ENCODE results near the gene CCDC93. TPM values are rescaled to one million over a fixed set of nuclear protein-coding genes. Genes with fewer than 3 reads are reported as not detected.

The CCDC93 gene
- total and polyA plus RNA-seq, 10 of the 15 experiments (the other 5 are each of a cell fraction or from before 2014, with no cell fraction given), result 3.6 to 27.2 (median 13.5) TPM

DNA sequence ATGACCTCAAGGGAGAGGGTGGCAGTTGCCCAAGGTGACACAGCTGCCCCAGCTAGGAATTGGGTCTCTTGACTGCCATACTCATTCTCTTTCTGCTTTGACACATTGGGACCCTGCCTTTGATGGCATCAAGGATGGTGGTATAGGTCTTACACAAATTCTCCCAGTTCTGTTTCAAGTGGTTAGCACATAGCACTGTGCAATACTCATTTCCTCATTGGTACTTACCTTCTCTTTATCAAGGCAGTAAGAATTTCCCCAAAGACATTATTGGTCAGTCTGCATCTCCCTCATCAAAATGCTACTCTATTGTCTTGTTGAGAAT lies 35.9 kb upstream of the CCDC93 start (continued):
- TF ChIP-seq TBL1XR1 (IDR thresholded peaks at IDR 0.05; ENCODE audit: low read depth, low read length) (no peak), MTA2 (IDR thresholded peaks at IDR 0.05; ENCODE audit: low read depth) (peak; percentile 94), SMC3 (IDR thresholded peaks at IDR 0.05; ENCODE audit: borderline replicate concordance, low read length) (no peak), PAX5 (IDR thresholded peaks at IDR 0.05; ENCODE audit: borderline replicate concordance, low read depth, low read length) (no peak), TCF12 (IDR thresholded peaks at IDR 0.05; ENCODE audit: low read depth, low read length) (no peak), SMAD5 (IDR thresholded peaks at IDR 0.05; ENCODE audit: low read depth) (no peak), RUNX3 (IDR thresholded peaks at IDR 0.05; ENCODE audit: low read length) (peak; percentile 75), NFYB (IDR thresholded peaks at IDR 0.05; ENCODE audit: insufficient read depth, low read depth, low read length) (peak; percentile 59), NRF1 (conservative IDR thresholded peaks at IDR 0.05; ENCODE audit: low read depth, low read length) (no peak), IRF4 (IDR thresholded peaks at IDR 0.05; ENCODE audit: low read depth, low read length) (peak; percentile 74), JUND (IDR thresholded peaks at IDR 0.05; ENCODE audit: low read depth, low read length) (no peak), ETV6 (conservative IDR thresholded peaks at IDR 0.05 in 1 of 2, IDR thresholded peaks at IDR 0.05 in 1 of 2; ENCODE audit: borderline replicate concordance in 1 of 2, low read depth in 1 of 2) (0 out of 4 replicates have a peak, but pooled peaks of 1 of the 2 experiments have one; percentile 40), RCOR1 (conservative IDR thresholded peaks at IDR 0.05; ENCODE audit: low read depth, low read length) (no peak), RBBP5 (conservative IDR thresholded peaks at IDR 0.05) (no peak), EP300 (IDR thresholded peaks at IDR 0.05; ENCODE audit: borderline replicate concordance in 1 of 2, control insufficient read depth in 1 of 2, low read depth in 2 of 2, low read length in 2 of 2) (peak in 1 of 2 experiments; percentile 72; a peak in 1 of 4 replicates)
- TF ChIP-seq, protein P1, sequence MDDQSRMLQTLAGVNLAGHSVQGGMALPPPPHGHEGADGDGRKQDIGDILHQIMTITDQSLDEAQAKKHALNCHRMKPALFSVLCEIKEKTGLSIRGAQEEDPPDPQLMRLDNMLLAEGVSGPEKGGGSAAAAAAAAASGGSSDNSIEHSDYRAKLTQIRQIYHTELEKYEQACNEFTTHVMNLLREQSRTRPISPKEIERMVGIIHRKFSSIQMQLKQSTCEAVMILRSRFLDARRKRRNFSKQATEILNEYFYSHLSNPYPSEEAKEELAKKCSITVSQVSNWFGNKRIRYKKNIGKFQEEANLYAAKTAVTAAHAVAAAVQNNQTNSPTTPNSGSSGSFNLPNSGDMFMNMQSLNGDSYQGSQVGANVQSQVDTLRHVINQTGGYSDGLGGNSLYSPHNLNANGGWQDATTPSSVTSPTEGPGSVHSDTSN (IDR thresholded peaks at IDR 0.05; ENCODE audit: insufficient replicate concordance, low read depth, low read length), result no peak
- TF ChIP-seq, protein P2, sequence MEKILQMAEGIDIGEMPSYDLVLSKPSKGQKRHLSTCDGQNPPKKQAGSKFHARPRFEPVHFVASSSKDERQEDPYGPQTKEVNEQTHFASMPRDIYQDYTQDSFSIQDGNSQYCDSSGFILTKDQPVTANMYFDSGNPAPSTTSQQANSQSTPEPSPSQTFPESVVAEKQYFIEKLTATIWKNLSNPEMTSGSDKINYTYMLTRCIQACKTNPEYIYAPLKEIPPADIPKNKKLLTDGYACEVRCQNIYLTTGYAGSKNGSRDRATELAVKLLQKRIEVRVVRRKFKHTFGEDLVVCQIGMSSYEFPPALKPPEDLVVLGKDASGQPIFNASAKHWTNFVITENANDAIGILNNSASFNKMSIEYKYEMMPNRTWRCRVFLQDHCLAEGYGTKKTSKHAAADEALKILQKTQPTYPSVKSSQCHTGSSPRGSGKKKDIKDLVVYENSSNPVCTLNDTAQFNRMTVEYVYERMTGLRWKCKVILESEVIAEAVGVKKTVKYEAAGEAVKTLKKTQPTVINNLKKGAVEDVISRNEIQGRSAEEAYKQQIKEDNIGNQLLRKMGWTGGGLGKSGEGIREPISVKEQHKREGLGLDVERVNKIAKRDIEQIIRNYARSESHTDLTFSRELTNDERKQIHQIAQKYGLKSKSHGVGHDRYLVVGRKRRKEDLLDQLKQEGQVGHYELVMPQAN (conservative IDR thresholded peaks at IDR 0.05), result no peak
- TF ChIP-seq, protein P3, sequence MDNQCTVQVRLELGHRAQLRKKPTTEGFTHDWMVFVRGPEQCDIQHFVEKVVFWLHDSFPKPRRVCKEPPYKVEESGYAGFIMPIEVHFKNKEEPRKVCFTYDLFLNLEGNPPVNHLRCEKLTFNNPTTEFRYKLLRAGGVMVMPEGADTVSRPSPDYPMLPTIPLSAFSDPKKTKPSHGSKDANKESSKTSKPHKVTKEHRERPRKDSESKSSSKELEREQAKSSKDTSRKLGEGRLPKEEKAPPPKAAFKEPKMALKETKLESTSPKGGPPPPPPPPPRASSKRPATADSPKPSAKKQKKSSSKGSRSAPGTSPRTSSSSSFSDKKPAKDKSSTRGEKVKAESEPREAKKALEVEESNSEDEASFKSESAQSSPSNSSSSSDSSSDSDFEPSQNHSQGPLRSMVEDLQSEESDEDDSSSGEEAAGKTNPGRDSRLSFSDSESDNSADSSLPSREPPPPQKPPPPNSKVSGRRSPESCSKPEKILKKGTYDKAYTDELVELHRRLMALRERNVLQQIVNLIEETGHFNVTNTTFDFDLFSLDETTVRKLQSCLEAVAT (IDR thresholded peaks at IDR 0.05), result peak; percentile 74
- TF ChIP-seq, protein P4, sequence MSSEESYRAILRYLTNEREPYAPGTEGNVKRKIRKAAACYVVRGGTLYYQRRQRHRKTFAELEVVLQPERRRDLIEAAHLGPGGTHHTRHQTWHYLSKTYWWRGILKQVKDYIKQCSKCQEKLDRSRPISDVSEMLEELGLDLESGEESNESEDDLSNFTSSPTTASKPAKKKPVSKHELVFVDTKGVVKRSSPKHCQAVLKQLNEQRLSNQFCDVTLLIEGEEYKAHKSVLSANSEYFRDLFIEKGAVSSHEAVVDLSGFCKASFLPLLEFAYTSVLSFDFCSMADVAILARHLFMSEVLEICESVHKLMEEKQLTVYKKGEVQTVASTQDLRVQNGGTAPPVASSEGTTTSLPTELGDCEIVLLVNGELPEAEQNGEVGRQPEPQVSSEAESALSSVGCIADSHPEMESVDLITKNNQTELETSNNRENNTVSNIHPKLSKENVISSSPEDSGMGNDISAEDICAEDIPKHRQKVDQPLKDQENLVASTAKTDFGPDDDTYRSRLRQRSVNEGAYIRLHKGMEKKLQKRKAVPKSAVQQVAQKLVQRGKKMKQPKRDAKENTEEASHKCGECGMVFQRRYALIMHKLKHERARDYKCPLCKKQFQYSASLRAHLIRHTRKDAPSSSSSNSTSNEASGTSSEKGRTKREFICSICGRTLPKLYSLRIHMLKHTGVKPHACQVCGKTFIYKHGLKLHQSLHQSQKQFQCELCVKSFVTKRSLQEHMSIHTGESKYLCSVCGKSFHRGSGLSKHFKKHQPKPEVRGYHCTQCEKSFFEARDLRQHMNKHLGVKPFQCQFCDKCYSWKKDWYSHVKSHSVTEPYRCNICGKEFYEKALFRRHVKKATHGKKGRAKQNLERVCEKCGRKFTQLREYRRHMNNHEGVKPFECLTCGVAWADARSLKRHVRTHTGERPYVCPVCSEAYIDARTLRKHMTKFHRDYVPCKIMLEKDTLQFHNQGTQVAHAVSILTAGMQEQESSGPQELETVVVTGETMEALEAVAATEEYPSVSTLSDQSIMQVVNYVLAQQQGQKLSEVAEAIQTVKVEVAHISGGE (CRISPR knock-in tag; IDR thresholded peaks at IDR 0.05), result no peak
- TF ChIP-seq, protein P5, sequence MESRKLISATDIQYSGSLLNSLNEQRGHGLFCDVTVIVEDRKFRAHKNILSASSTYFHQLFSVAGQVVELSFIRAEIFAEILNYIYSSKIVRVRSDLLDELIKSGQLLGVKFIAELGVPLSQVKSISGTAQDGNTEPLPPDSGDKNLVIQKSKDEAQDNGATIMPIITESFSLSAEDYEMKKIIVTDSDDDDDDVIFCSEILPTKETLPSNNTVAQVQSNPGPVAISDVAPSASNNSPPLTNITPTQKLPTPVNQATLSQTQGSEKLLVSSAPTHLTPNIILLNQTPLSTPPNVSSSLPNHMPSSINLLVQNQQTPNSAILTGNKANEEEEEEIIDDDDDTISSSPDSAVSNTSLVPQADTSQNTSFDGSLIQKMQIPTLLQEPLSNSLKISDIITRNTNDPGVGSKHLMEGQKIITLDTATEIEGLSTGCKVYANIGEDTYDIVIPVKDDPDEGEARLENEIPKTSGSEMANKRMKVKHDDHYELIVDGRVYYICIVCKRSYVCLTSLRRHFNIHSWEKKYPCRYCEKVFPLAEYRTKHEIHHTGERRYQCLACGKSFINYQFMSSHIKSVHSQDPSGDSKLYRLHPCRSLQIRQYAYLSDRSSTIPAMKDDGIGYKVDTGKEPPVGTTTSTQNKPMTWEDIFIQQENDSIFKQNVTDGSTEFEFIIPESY (IDR thresholded peaks at IDR 0.05), result no peak

All from GM12878 (cell line).